Measurements from ENCODE around the gene RANBP10.
A peak's percentile ranks its signal among the peaks of the same experiment; 100 is the strongest.
"Not testable (repeated sequence)": the region's sequence is repeated elsewhere in the genome, so short reads cannot be mapped to it uniquely, and the experiment has no call there.

RANBP10 gene

GRCh38 chr16:67699265-67699664, 107.1 kb downstream of the RANBP10 start:
- Mint-ChIP-seq H3K4me3 (no peak overlapping the region), H3K9me3 (no peaks in the 10 kb centered on the region), H3K27ac (no peak overlapping the region), H3K27me3 (no peaks in the 10 kb centered on the region), H3K36me3 (peaks cover 9% of the 10 kb centered on the region), H3K4me1 (peaks cover 17% of the 10 kb centered on the region)
- no peak for DNase-seq
- CTCF ChIA-PET, result no interaction called here

- peak overlapping the region; percentile 38 for H3K27ac Mint-ChIP-seq
- H3K4me3 Mint-ChIP-seq, result no peak overlapping the region
- H3K36me3 Mint-ChIP-seq, result peaks cover 9% of the 10 kb centered on the region
- no peaks in the 10 kb centered on the region for H3K9me3 Mint-ChIP-seq
- H3K4me1 Mint-ChIP-seq, result peaks cover 6% of the 10 kb centered on the region
- no peaks in the 10 kb centered on the region for H3K27me3 Mint-ChIP-seq
- no peak for DNase-seq
- CTCF ChIA-PET, result no interaction called here
Measured at GRCh38 chr16:67697422-67698185, 108.8 kb downstream of the RANBP10 start.

GRCh38 chr16:67694611-67695010, 111.7 kb downstream of the RANBP10 start:
- Mint-ChIP-seq H3K27me3 (no peaks in the 10 kb centered on the region), H3K27ac (no peak overlapping the region), H3K4me1 (peaks cover 9% of the 10 kb centered on the region), H3K9me3 (no peaks in the 10 kb centered on the region), H3K36me3 (peaks cover 9% of the 10 kb centered on the region), H3K4me3 (no peak overlapping the region)
- DNase-seq, result no peak
- CTCF ChIA-PET, result no interaction called here

GRCh38 chr16:67693517-67694285, 112.7 kb downstream of the RANBP10 start:
- not testable (repeated sequence) for H3K4me1 Mint-ChIP-seq, H3K27me3 Mint-ChIP-seq, H3K9me3 Mint-ChIP-seq, H3K36me3 Mint-ChIP-seq, H3K27ac Mint-ChIP-seq, DNase-seq, H3K4me3 Mint-ChIP-seq
- CTCF ChIA-PET, result interaction anchor here (0.6 to 1.0 kb wide), 2 partner anchors 172 to 190 kb away, joined by 3 to 4 read pairs; no protein-coding TSS in a partner anchor

- Mint-ChIP-seq H3K9me3 (no peaks in the 10 kb centered on the region), H3K36me3 (peaks cover 16% of the 10 kb centered on the region), H3K4me1 (peaks cover 20% of the 10 kb centered on the region), H3K4me3 (no peak overlapping the region), H3K27ac (peak overlapping the region; percentile 87), H3K27me3 (no peaks in the 10 kb centered on the region)
- no peak for DNase-seq
- CTCF ChIA-PET, result interaction anchor here (1.0 kb wide), 1 partner anchor 13 kb away, joined by 3 read pairs; no protein-coding TSS in a partner anchor
Measured at GRCh38 chr16:67685388-67686112, 120.8 kb downstream of the RANBP10 start.

GRCh38 chr16:67683767-67684166, 122.6 kb downstream of the RANBP10 start:
- H3K27ac Mint-ChIP-seq, result peak overlapping the region; percentile 47

GRCh38 chr16:67679935-67680897, 126.1 kb downstream of the RANBP10 start:
- Mint-ChIP-seq H3K36me3 (peaks cover 16% of the 10 kb centered on the region), H3K4me3 (no peak overlapping the region), H3K27me3 (no peaks in the 10 kb centered on the region), H3K27ac (peak overlapping the region; percentile 54), H3K9me3 (no peaks in the 10 kb centered on the region), H3K4me1 (peaks cover 10% of the 10 kb centered on the region)
- CTCF ChIA-PET, result interaction anchor here (0.9 to 1.3 kb wide), 3 partner anchors 12 to 203 kb away, joined by 3 to 4 read pairs (median 4); no protein-coding TSS in a partner anchor
- no peak for DNase-seq

More at GRCh38 chr16:67683767-67684166, 122.6 kb downstream of the RANBP10 start:
- Mint-ChIP-seq H3K27me3 (no peaks in the 10 kb centered on the region), H3K36me3 (peaks cover 16% of the 10 kb centered on the region), H3K9me3 (no peaks in the 10 kb centered on the region), H3K4me3 (no peak overlapping the region), H3K4me1 (peaks cover 20% of the 10 kb centered on the region)
- no peak for DNase-seq
- CTCF ChIA-PET, result interaction anchor here (1.0 kb wide), 1 partner anchor 13 kb away, joined by 3 read pairs; no protein-coding TSS in a partner anchor

GRCh38 chr16:67678354-67679023, 127.9 kb downstream of the RANBP10 start:
- Mint-ChIP-seq H3K36me3 (peaks cover 9% of the 10 kb centered on the region), H3K4me3 (no peak overlapping the region), H3K27ac (no peak overlapping the region)

GRCh38 chr16:67677712-67678111, 128.6 kb downstream of the RANBP10 start:
- H3K27me3 Mint-ChIP-seq, result no peaks in the 10 kb centered on the region
- peaks cover 7% of the 10 kb centered on the region for H3K36me3 Mint-ChIP-seq
- no peak overlapping the region for H3K27ac Mint-ChIP-seq
- H3K4me3 Mint-ChIP-seq, result no peak overlapping the region
- no peaks in the 10 kb centered on the region for H3K9me3 Mint-ChIP-seq
- DNase-seq, result no peak
- no peaks in the 10 kb centered on the region for H3K4me1 Mint-ChIP-seq
- CTCF ChIA-PET, result no interaction called here

More at GRCh38 chr16:67678354-67679023, 127.9 kb downstream of the RANBP10 start:
- H3K4me1 Mint-ChIP-seq, result no peaks in the 10 kb centered on the region
- CTCF ChIA-PET, result no interaction called here
- DNase-seq, result no peak
- no peaks in the 10 kb centered on the region for H3K27me3 Mint-ChIP-seq
- H3K9me3 Mint-ChIP-seq, result no peaks in the 10 kb centered on the region

GRCh38 chr16:67676939-67677338, 129.4 kb downstream of the RANBP10 start:
- no peaks in the 10 kb centered on the region for H3K27me3 Mint-ChIP-seq
- no peak overlapping the region for H3K4me3 Mint-ChIP-seq
- H3K27ac Mint-ChIP-seq, result no peak overlapping the region
- no peaks in the 10 kb centered on the region for H3K9me3 Mint-ChIP-seq
- H3K36me3 Mint-ChIP-seq, result peaks cover 5% of the 10 kb centered on the region
- CTCF ChIA-PET, result interaction anchor here (0.7 to 1.3 kb wide), 3 partner anchors 9 to 140 kb away, joined by 3 to 6 read pairs (median 5); no protein-coding TSS in a partner anchor
- DNase-seq, result no peak
- H3K4me1 Mint-ChIP-seq, result peaks cover 4% of the 10 kb centered on the region

- Mint-ChIP-seq H3K27ac (no peak overlapping the region), H3K36me3 (peaks cover 5% of the 10 kb centered on the region)
Measured at GRCh38 chr16:67676516-67676915, 129.8 kb downstream of the RANBP10 start.

GRCh38 chr16:67675999-67676398, 130.4 kb downstream of the RANBP10 start:
- peaks cover 5% of the 10 kb centered on the region for H3K36me3 Mint-ChIP-seq
- H3K4me3 Mint-ChIP-seq, result no peak overlapping the region
- H3K27ac Mint-ChIP-seq, result no peak overlapping the region
- no peak for DNase-seq
- CTCF ChIA-PET, result interaction anchor here (0.6 to 1.3 kb wide), 3 partner anchors 8 to 141 kb away, joined by 3 to 6 read pairs (median 5); no protein-coding TSS in a partner anchor
- peaks cover 4% of the 10 kb centered on the region for H3K4me1 Mint-ChIP-seq
- no peaks in the 10 kb centered on the region for H3K9me3 Mint-ChIP-seq
- H3K27me3 Mint-ChIP-seq, result no peaks in the 10 kb centered on the region

More at GRCh38 chr16:67676516-67676915, 129.8 kb downstream of the RANBP10 start:
- H3K27me3 Mint-ChIP-seq, result no peaks in the 10 kb centered on the region
- H3K4me3 Mint-ChIP-seq, result no peak overlapping the region
- H3K9me3 Mint-ChIP-seq, result no peaks in the 10 kb centered on the region
- CTCF ChIA-PET, result interaction anchor here (0.7 to 1.3 kb wide), 3 partner anchors 8 to 140 kb away, joined by 3 to 6 read pairs (median 5); no protein-coding TSS in a partner anchor
- no peak for DNase-seq
- peaks cover 4% of the 10 kb centered on the region for H3K4me1 Mint-ChIP-seq

Data from activated naive CD4-positive, alpha-beta T cell treated with anti-CD3 and anti-CD28 coated beads, Interleukin-2, amount 10 ng/mL, durations not matched to agents 7 days and 5 days (primary cell).